Neural cell (in vitro differentiated cells): ENCODE measurements around the gene MTFP1. TPM values are rescaled to one million over a fixed set of nuclear protein-coding genes. Genes with fewer than 3 reads are reported as not detected.

ENCODE experiments used
- H2AFZ ChIP-seq: fragments of 200-600, 300-800 bp; sonication (generic), shearing (Covaris generic); 2 replicates; pipeline ENCODE4 v1.6.0; 2014; ENCODE audit warnings: low read depth, mild to moderate bottlenecking, antibody characterized with exemption, low read length, moderate library complexity
- H3F3A ChIP-seq: fragments of 200-600 bp; shearing (Covaris generic); 2 replicates; pipeline ENCODE4 v1.6.1; 2016; ENCODE audit warnings: mild to moderate bottlenecking, moderate library complexity, mixed read lengths, antibody characterized with exemption, low read length; ENCODE audit not compliant: insufficient read depth, poor library complexity, severe bottlenecking
- H3K27ac ChIP-seq: fragments of 200-600, 300-800 bp; sonication (generic), shearing (Covaris generic); 2 replicates; pipeline ENCODE4 v1.5.1; 2014; ENCODE audit warnings: mild to moderate bottlenecking, low read length, moderate library complexity
- H3K27me3 ChIP-seq: fragments of 300-800, 200-600 bp; sonication (generic), shearing (Covaris generic); 2 replicates; pipeline ENCODE4 v1.6.0; 2014; ENCODE audit warnings: mild to moderate bottlenecking, low read depth, low read length, moderate library complexity; ENCODE audit not compliant: insufficient read depth
- H3K36me3 ChIP-seq: fragments of 300-800, 200-600 bp; sonication (generic), shearing (Covaris generic); 2 replicates; pipeline ENCODE4 v1.5.1; 2014; ENCODE audit warnings: mild to moderate bottlenecking, antibody characterized with exemption, low read length, moderate library complexity; ENCODE audit not compliant: insufficient read depth
- H3K4me2 ChIP-seq: fragments of 300-800, 200-600 bp; sonication (generic), shearing (Covaris generic); 2 replicates; pipeline ENCODE4 v1.6.0; 2014; ENCODE audit warnings: mild to moderate bottlenecking, low read length
- H3K4me3 ChIP-seq: fragments of 300-800, 200-600 bp; sonication (generic), shearing (Covaris generic); 2 replicates; pipeline ENCODE4 v1.5.1; 2014; ENCODE audit warnings: mild to moderate bottlenecking, low read length, moderate library complexity
- H3K79me2 ChIP-seq: fragments of 200-600 bp; shearing (Covaris generic); replicated peaks from 2 replicates; pipeline ENCODE4 v1.6.0; 2014; ENCODE audit warnings: mild to moderate bottlenecking, low read length, moderate library complexity; ENCODE audit not compliant: insufficient read depth
- H3K9ac ChIP-seq: fragments of 300-800, 200-600 bp; sonication (generic), shearing (Covaris generic); 2 replicates; pipeline ENCODE4 v1.6.1; 2016; ENCODE audit warnings: mild to moderate bottlenecking, low read length, mixed read lengths
- H3K9me2 ChIP-seq: fragments of 200-600 bp; shearing (Covaris generic); 2 replicates; pipeline ENCODE4 v1.6.1; 2016; ENCODE audit warnings: mild to moderate bottlenecking, low read length, mixed read lengths; ENCODE audit not compliant: insufficient read depth
- H3K9me3 ChIP-seq: fragments of 200-600, 300-800 bp; sonication (generic), shearing (Covaris generic); 2 replicates; pipeline ENCODE4 v1.6.1; 2016; ENCODE audit warnings: mild to moderate bottlenecking, mixed run types, low read length, moderate library complexity, mixed read lengths
- H4K20me1 ChIP-seq: fragments of 200-600 bp; shearing (Covaris generic); 2 replicates; pipeline ENCODE4 v1.6.1; 2016; ENCODE audit warnings: mild to moderate bottlenecking, mixed run types; ENCODE audit not compliant: insufficient read depth
- CTCF ChIP-seq: fragments of 450-650 bp; IDR thresholded peaks from 2 replicates; pipeline ENCODE4 v1.5.1; 2014; ENCODE audit warnings: antibody characterized with exemption, mild to moderate bottlenecking, moderate library complexity; ENCODE audit not compliant: poor library complexity, severe bottlenecking
- EP300 ChIP-seq: fragments of 450-650 bp; conservative IDR thresholded peaks from 2 replicates; pipeline ENCODE4 v1.6.1; 2014; ENCODE audit warnings: antibody characterized with exemption, mild to moderate bottlenecking, moderate library complexity; ENCODE audit not compliant: poor library complexity, severe bottlenecking
- EZH2 ChIP-seq: fragments of 200-600, 300-800 bp; shearing (Covaris generic), sonication (generic); IDR thresholded peaks from 2 replicates; pipeline ENCODE4 v1.6.1; 2014; ENCODE audit warnings: antibody characterized with exemption, low read length, borderline replicate concordance, mild to moderate bottlenecking; ENCODE audit not compliant: insufficient read depth, poor library complexity, severe bottlenecking
- MXI1 ChIP-seq: fragments of 450-650 bp; conservative IDR thresholded peaks from 2 replicates; pipeline ENCODE4 v1.6.1; 2014; ENCODE audit warnings: antibody characterized with exemption, mild to moderate bottlenecking; ENCODE audit not compliant: poor library complexity, severe bottlenecking
- POLR2AphosphoS5 ChIP-seq: IDR thresholded peaks from 2 replicates; pipeline ENCODE4 v1.6.1; 2012
- RAD21 ChIP-seq: fragments of 450-650 bp; conservative IDR thresholded peaks from 2 replicates; pipeline ENCODE4 v1.6.1; 2014; ENCODE audit warnings: antibody characterized with exemption, mild to moderate bottlenecking, moderate library complexity
- REST ChIP-seq: IDR thresholded peaks from 2 replicates; pipeline ENCODE4 v1.6.1; 2012; ENCODE audit warnings: borderline replicate concordance
- SMC3 ChIP-seq: fragments of 450-650 bp; conservative IDR thresholded peaks from 2 replicates; pipeline ENCODE4 v1.6.1; 2014; ENCODE audit warnings: antibody characterized with exemption, mild to moderate bottlenecking, moderate library complexity; ENCODE audit not compliant: poor library complexity
- TAF1 ChIP-seq: IDR thresholded peaks from 2 replicates; pipeline ENCODE4 v1.6.1; 2012; ENCODE audit warnings: low read depth
- polyA plus RNA-seq: library from polyadenylated mRNA; depleted of rRNA; stranded (reverse); fragments of >200 nt; gene quantifications from 2 replicates; pipeline ENCODE4 v1.2.3, GENCODE V29; 2014

Gene MTFP1
- polyA plus RNA-seq, 1 donor from 2014 or later = 8.1 TPM

GRCh38 chr22:30429887-30430286 lies 4.3 kb downstream of the MTFP1 start:
- H3K4me2 ChIP-seq = no peak overlapping the region
- TF ChIP-seq TAF1 (no peak), EZH2 (no peak), SMC3 (no peak), REST (no peak), POLR2AphosphoS5 (no peak), EP300 (no peak), MXI1 (no peak)
- no peak overlapping the region for H3K27ac ChIP-seq
- no peaks in the 10 kb centered on the region for H4K20me1 ChIP-seq
- H3K4me3 ChIP-seq = no peak overlapping the region
- no peaks in the 10 kb centered on the region for H3F3A ChIP-seq
- H3K9me3 ChIP-seq = no peaks in the 10 kb centered on the region
- H3K27me3 ChIP-seq = no peaks in the 10 kb centered on the region
- no peaks in the 10 kb centered on the region for H3K9me2 ChIP-seq
- H3K9ac ChIP-seq = no peak overlapping the region
- H3K36me3 ChIP-seq = no peaks in the 10 kb centered on the region
- no peaks in the 10 kb centered on the region for H3K79me2 ChIP-seq
- no peak overlapping the region for H2AFZ ChIP-seq

GRCh38 chr22:30430933-30431332 lies 5.4 kb downstream of the MTFP1 start:
- no peak for TF ChIP-seq REST
- no peak for TF ChIP-seq EP300
- no peak for TF ChIP-seq EZH2
- TF ChIP-seq CTCF = no peak
- no peak for TF ChIP-seq TAF1
- TF ChIP-seq SMC3 = no peak
- TF ChIP-seq MXI1 = no peak
- TF ChIP-seq RAD21 = no peak
- no peak for TF ChIP-seq POLR2AphosphoS5
- H3K4me3 ChIP-seq = no peak overlapping the region
- no peak overlapping the region for H3K9ac ChIP-seq
- H3K27me3 ChIP-seq = no peaks in the 10 kb centered on the region
- H2AFZ ChIP-seq = no peak overlapping the region
- H3K4me2 ChIP-seq = no peak overlapping the region
- H3K9me2 ChIP-seq = no peaks in the 10 kb centered on the region
- H3K79me2 ChIP-seq = no peaks in the 10 kb centered on the region
- H4K20me1 ChIP-seq = no peaks in the 10 kb centered on the region
- no peaks in the 10 kb centered on the region for H3K36me3 ChIP-seq
- H3K27ac ChIP-seq = no peak overlapping the region
- H3F3A ChIP-seq = no peaks in the 10 kb centered on the region
- H3K9me3 ChIP-seq = no peaks in the 10 kb centered on the region
